Fibroblast of the aortic adventitia (primary cell): Measurements from ENCODE around the gene RAD21L1. TPM values are rescaled to one million over a fixed set of nuclear protein-coding genes. Genes with fewer than 3 reads are reported as not detected.

Experiments
- DNase-seq: peaks from one replicate; pipeline ENCODE4 v3.0.0-alpha.2; 2010; ENCODE audit warnings: low read depth
- H3K4me3 ChIP-seq: 2 replicates; pipeline ENCODE4 v1.5.1; 2011; ENCODE audit warnings: low read depth, mild to moderate bottlenecking, control low read depth, low read length, moderate library complexity
- total RNA-seq: library from RNA; depleted of rRNA; stranded (reverse); fragments of >200 nt; gene quantifications from 2 replicates; pipeline ENCODE4 v1.2.3, GENCODE V29; 2012; ENCODE audit warnings: low replicate concordance
- TF ChIP-seq, protein P1 (sequence below): IDR thresholded peaks from 2 replicates; pipeline ENCODE4 v1.5.1; 2011; ENCODE audit warnings: mild to moderate bottlenecking, low read length, control low read depth, inconsistent platforms; ENCODE audit not compliant: insufficient read depth

Gene RAD21L1
- total RNA-seq, 1 donor: not detected

DNA sequence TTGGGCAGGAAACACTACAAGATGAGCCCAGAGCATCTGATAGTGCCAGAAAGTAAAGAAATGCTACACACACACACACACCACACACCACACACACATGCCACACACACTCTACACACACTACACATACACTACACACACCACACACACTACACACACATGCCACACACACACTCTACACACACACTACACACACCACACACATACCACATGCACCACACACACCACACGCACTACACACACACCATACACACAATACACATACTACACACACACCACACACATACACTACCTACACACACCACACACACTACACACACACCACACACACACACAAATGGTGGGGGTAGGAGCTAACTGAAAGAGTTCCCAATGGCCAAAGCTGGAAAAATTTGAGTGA lies 37.5 kb upstream of the RAD21L1 start:
- DNase-seq: no peak
- TF ChIP-seq, protein P1, sequence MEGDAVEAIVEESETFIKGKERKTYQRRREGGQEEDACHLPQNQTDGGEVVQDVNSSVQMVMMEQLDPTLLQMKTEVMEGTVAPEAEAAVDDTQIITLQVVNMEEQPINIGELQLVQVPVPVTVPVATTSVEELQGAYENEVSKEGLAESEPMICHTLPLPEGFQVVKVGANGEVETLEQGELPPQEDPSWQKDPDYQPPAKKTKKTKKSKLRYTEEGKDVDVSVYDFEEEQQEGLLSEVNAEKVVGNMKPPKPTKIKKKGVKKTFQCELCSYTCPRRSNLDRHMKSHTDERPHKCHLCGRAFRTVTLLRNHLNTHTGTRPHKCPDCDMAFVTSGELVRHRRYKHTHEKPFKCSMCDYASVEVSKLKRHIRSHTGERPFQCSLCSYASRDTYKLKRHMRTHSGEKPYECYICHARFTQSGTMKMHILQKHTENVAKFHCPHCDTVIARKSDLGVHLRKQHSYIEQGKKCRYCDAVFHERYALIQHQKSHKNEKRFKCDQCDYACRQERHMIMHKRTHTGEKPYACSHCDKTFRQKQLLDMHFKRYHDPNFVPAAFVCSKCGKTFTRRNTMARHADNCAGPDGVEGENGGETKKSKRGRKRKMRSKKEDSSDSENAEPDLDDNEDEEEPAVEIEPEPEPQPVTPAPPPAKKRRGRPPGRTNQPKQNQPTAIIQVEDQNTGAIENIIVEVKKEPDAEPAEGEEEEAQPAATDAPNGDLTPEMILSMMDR: no peak
- no peak overlapping the region for H3K4me3 ChIP-seq

DNA sequence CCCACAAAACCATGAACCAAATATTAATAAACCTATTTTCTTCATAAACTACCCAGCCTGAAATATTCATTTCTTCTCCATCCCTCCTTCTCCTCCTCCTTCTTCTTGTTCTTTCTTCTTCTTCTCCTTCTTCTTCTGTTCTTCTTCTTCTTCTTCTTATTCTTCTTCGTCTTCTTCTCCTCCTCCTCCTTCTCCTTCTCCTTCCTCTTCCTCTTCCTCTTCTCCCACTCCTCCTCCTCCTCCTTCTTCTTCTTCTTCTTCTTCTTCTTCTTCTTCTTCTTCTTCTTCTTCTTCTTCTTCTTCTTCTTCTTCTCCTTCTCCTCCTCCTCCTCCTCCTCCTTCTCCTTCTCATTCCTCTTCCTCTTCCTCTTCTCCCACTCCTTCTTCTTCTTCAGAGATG lies 36.0 kb upstream of the RAD21L1 start:
- TF ChIP-seq, protein P1: no peak
- no peak overlapping the region for H3K4me3 ChIP-seq
- no peak for DNase-seq

DNA sequence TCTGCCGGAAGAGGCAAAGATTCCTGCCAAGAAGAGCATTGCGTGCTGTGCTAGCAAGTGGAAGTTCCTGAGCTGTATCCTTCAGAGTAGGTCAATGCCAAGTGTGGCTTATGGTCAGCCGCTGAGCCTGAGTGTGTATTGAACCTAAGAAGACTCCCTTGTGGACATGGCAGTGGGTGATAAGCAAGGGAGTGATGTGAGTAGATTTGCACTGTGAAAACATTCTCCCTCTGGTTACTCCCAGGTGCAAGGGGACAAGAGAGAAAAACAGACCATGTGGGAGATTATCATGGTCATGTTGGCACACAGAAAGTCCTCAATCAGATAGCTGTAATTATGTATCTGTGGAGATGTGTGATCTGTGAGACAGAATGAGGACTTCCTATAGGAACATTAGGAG lies 35.0 kb upstream of the RAD21L1 start:
- no peak overlapping the region for H3K4me3 ChIP-seq
- no peak for DNase-seq
- TF ChIP-seq, protein P1: no peak

DNA sequence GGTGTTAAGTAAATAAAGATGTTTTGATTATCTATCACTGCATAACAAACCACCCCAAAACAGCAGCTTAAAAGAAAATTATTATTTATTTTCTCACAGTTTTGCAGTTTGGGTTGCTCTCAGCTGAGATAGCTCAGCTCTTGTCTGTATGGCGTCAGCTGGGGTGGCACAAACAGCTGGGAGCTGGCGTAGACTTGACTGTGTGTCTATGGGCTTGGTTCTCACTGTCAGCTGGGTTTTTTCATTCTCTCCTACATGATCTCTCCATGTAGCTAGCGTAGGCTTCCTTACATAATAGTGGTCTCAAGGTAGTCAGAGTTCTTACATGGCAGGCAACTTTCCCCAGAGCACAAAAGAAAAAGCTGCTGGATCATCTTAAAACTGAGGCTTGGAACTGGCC lies 34.5 kb upstream of the RAD21L1 start:
- TF ChIP-seq, protein P1: no peak
- no peak for DNase-seq
- no peak overlapping the region for H3K4me3 ChIP-seq

DNA sequence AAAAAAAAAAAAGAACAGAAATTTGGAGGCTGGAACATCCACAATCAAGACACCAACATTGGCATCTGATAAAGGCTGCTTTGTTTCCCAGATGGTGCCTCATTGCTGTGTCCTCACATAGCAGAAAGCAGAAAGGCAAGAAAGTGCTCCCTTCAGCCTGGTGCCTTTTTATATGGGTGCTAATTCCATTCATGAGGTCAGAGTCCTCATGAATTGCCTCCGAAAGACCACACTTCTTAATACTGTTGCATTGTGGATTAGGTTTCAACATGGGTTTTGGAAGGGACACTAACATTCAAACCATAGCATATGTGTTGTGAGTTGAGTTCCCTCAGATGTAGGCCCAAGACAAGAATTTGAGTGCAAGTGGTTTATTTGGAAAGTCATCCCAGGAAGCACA lies 30.6 kb upstream of the RAD21L1 start:
- no peak overlapping the region for H3K4me3 ChIP-seq
- DNase-seq: no peak
- TF ChIP-seq, protein P1: no peak

DNA sequence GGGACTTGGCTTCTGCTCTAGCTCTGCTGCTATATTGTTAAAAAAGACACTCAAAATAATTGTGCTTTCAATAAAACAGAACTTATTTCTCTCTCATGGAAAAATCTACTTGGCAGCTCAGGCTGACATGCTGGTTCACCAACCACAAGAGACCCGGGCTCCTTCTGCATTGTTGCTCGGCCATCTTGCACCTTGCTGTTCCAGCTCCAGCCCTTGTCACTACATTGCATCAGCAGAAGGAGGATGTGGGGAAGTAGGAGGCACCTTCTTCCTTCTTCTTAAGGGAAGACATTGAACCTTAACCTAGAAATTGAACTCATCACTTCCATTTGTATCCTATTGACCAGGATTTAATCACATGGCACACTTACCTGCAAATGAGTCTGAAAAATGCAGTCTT lies 29.2 kb upstream of the RAD21L1 start:
- H3K4me3 ChIP-seq: no peak overlapping the region
- no peak for DNase-seq
- TF ChIP-seq, protein P1: no peak

DNA sequence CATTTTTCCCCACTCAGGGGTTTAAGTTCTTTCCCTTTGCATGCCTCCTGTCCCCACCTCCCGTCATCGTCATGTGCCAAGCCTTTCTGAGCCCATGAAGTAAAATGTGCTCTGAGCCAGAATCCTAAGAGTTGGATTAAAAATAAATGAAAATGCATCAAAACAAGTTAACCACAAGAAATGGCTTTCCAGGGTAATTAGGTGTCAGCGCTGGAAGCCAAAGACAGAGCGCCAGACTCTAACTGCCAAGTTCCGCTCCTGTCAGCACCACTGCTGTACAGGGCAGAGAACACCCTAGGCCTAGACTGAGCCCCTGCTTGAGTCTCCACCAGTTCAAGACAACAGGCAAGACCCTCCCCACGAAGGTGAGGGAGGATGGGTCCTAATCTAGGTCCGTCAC lies 28.0 kb upstream of the RAD21L1 start:
- DNase-seq: no peak
- no peak overlapping the region for H3K4me3 ChIP-seq
- TF ChIP-seq, protein P1: no peak
